Breast epithelium (tissue), 4 donors: ENCODE data around the gene LRRFIP1. TPM values are rescaled to one million over a fixed set of nuclear protein-coding genes. Genes with fewer than 3 reads are reported as not detected.
"Not testable (repeated sequence)": the region's sequence is repeated elsewhere in the genome, so short reads cannot be mapped to it uniquely, and the experiment has no call there.

Experiments used
- DNase-seq, 2 donors: peaks; one replicate each; pipeline ENCODE4 v3.0.0-alpha.2; 2019; ENCODE audit warnings: low spot score in 2 of 2
- H3K27ac ChIP-seq, 2 donors: fragments of 200-600 bp; sonication (generic) in 1 of 2; one replicate each; pipeline ENCODE4 v1.5.1; 2016 to 2019; ENCODE audit warnings: mild to moderate bottlenecking in 1 of 2
- H3K27me3 ChIP-seq, 2 donors: fragments of 200-600 bp; sonication (generic) in 1 of 2; one replicate each; pipeline versions ENCODE4 v1.5.1 to v1.6.0; 2017 to 2019; ENCODE audit warnings: control low read depth in 1 of 2, mild to moderate bottlenecking in 1 of 2
- H3K36me3 ChIP-seq: fragments of 200-600 bp; one replicate; pipeline ENCODE4 v1.5.1; 2019
- H3K4me1 ChIP-seq, 2 donors: fragments of 200-600 bp; sonication (generic); one replicate each; pipeline ENCODE4 v1.5.1; 2016 to 2019; ENCODE audit warnings: control low read depth in 1 of 2
- H3K4me3 ChIP-seq, 3 donors: fragments of 200-600 bp; sonication (generic); 1 replicate in 2 of 3; 2 replicates in 1 of 3; pipeline ENCODE4 v1.5.1; 2016 to 2019; ENCODE audit warnings: mild to moderate bottlenecking in 3 of 3, moderate library complexity in 2 of 3
- H3K9me3 ChIP-seq, 2 donors: fragments of 200-600 bp; sonication (generic) in 1 of 2; one replicate each; pipeline ENCODE4 v1.5.1; 2016 to 2019; ENCODE audit warnings: control low read depth in 1 of 2
- CTCF ChIP-seq, 3 donors: fragments of 450-650 bp; IDR thresholded peaks; one replicate each; pipeline ENCODE4 v1.5.1; 2016 to 2017; ENCODE audit warnings: antibody characterized with exemption in 3 of 3, mild to moderate bottlenecking in 3 of 3, moderate library complexity in 3 of 3
- POLR2A ChIP-seq: fragments of 450-650 bp; IDR thresholded peaks from one replicate; pipeline ENCODE4 v1.6.1; 2016; ENCODE audit warnings: antibody characterized with exemption, mild to moderate bottlenecking, moderate library complexity
- POLR2AphosphoS5 ChIP-seq, 3 donors: sonication (generic); formaldehyde crosslinking; IDR thresholded peaks; one replicate each; pipeline ENCODE4 v1.6.1; 2017; ENCODE audit warnings: antibody characterized with exemption in 3 of 3
- intact Hi-C: fragments of 100-400 bp; cut with DNase I; formaldehyde crosslinking; loops from one replicate; pipeline ENCODE4 v1.15.1; 2023; ENCODE audit warnings: low total_unique reads
- total RNA-seq, 3 donors: library from RNA; depleted of rRNA; stranded (reverse); fragments of >200 nt; gene quantifications; one replicate each; pipeline ENCODE4 v1.1.0, GENCODE V29; 2016

Gene LRRFIP1
- total RNA-seq, 3 donors from 2014 or later = 82.6 to 136 (median 130) TPM

GRCh38 chr2:237602409-237602808 is 25.0 kb upstream of the LRRFIP1 start:
- no peak for TF ChIP-seq POLR2AphosphoS5 (IDR thresholded peaks at IDR 0.05)
- no peak for TF ChIP-seq POLR2A
- no peak for TF ChIP-seq CTCF (IDR thresholded peaks at IDR 0.05)
- no peaks in the 10 kb centered on the region for H3K4me1 ChIP-seq
- DNase-seq = no peak

GRCh38 chr2:237603049-237603717 is 24.2 kb upstream of the LRRFIP1 start:
- Histone ChIP-seq H3K4me1 (no peaks in the 10 kb centered on the region), H3K27ac (peak overlapping the region; percentile 42 to 69), H3K27me3 (no peaks in the 10 kb centered on the region), H3K4me3 (peak overlapping the region in 2 of 3 donors; percentile 22 to 46), H3K9me3 (no peaks in the 10 kb centered on the region), H3K36me3 (no peaks in the 10 kb centered on the region)
- no peak for TF ChIP-seq POLR2A
- TF ChIP-seq CTCF (IDR thresholded peaks at IDR 0.05) = no peak
- TF ChIP-seq POLR2AphosphoS5 (IDR thresholded peaks at IDR 0.05) = no peak
- DNase-seq = no peak
- intact Hi-C loops = no loop called here

More at GRCh38 chr2:237602409-237602808, 25.0 kb upstream of the LRRFIP1 start:
- Histone ChIP-seq H3K27ac (no peak overlapping the region), H3K36me3 (no peaks in the 10 kb centered on the region), H3K9me3 (no peaks in the 10 kb centered on the region), H3K27me3 (no peaks in the 10 kb centered on the region), H3K4me3 (no peak overlapping the region)
- intact Hi-C loops = no loop called here

- DNase-seq = peak in 1 of 2 donors; percentile 36
Observed at GRCh38 chr2:237603718-237604362, 23.5 kb upstream of the LRRFIP1 start.

GRCh38 chr2:237604391-237604790 is 23.0 kb upstream of the LRRFIP1 start:
- Histone ChIP-seq H3K27me3 (no peaks in the 10 kb centered on the region), H3K27ac (no peak overlapping the region), H3K4me3 (no peak overlapping the region), H3K4me1 (no peaks in the 10 kb centered on the region), H3K36me3 (no peaks in the 10 kb centered on the region), H3K9me3 (no peaks in the 10 kb centered on the region)
- intact Hi-C loops = no loop called here
- no peak for TF ChIP-seq POLR2A
- no peak for TF ChIP-seq POLR2AphosphoS5 (IDR thresholded peaks at IDR 0.05)
- no peak for TF ChIP-seq CTCF (IDR thresholded peaks at IDR 0.05)
- no peak for DNase-seq

More at GRCh38 chr2:237603718-237604362, 23.5 kb upstream of the LRRFIP1 start:
- Histone ChIP-seq H3K27me3 (no peaks in the 10 kb centered on the region), H3K27ac (peak overlapping the region; percentile 42 to 69), H3K36me3 (no peaks in the 10 kb centered on the region), H3K4me3 (peak overlapping the region in 2 of 3 donors; percentile 22 to 46), H3K4me1 (no peaks in the 10 kb centered on the region), H3K9me3 (no peaks in the 10 kb centered on the region)
- intact Hi-C loops = no loop called here
- TF ChIP-seq POLR2AphosphoS5 (IDR thresholded peaks at IDR 0.05) (peak; percentile 31 to 54 (median 40)), CTCF (IDR thresholded peaks at IDR 0.05) (no peak)

- intact Hi-C loops = no loop called here
- TF ChIP-seq POLR2AphosphoS5 (IDR thresholded peaks at IDR 0.05) = no peak
- TF ChIP-seq CTCF (IDR thresholded peaks at IDR 0.05) = no peak
- no peak for TF ChIP-seq POLR2A
- H3K36me3 ChIP-seq = no peaks in the 10 kb centered on the region
- no peak for DNase-seq
- no peak overlapping the region for H3K27ac ChIP-seq
- no peaks in the 10 kb centered on the region for H3K27me3 ChIP-seq
- no peaks in the 10 kb centered on the region for H3K4me1 ChIP-seq
- H3K9me3 ChIP-seq = no peaks in the 10 kb centered on the region
- H3K4me3 ChIP-seq = no peak overlapping the region
Observed at GRCh38 chr2:237604960-237605359, 22.4 kb upstream of the LRRFIP1 start.

- H3K4me1 ChIP-seq, H3K36me3 ChIP-seq, intact Hi-C loops, H3K4me3 ChIP-seq, H3K27me3 ChIP-seq, H3K9me3 ChIP-seq, DNase-seq, H3K27ac ChIP-seq: not testable (repeated sequence)
Observed at GRCh38 chr2:237606522-237606921, 20.9 kb upstream of the LRRFIP1 start.
